NOMO-1 treated with dmso at 0.1 percent for 144 hours (cell line): ENCODE results near the gene EI24.
A peak's percentile ranks its signal among the peaks of the same experiment; 100 is the strongest.

Experiments used
- DNase-seq: peaks from one replicate; lab custom pipeline; 2025; ENCODE audit not compliant: unreplicated experiment; lab: John Stamatoyannopoulos, UW

EI24 gene

DNA sequence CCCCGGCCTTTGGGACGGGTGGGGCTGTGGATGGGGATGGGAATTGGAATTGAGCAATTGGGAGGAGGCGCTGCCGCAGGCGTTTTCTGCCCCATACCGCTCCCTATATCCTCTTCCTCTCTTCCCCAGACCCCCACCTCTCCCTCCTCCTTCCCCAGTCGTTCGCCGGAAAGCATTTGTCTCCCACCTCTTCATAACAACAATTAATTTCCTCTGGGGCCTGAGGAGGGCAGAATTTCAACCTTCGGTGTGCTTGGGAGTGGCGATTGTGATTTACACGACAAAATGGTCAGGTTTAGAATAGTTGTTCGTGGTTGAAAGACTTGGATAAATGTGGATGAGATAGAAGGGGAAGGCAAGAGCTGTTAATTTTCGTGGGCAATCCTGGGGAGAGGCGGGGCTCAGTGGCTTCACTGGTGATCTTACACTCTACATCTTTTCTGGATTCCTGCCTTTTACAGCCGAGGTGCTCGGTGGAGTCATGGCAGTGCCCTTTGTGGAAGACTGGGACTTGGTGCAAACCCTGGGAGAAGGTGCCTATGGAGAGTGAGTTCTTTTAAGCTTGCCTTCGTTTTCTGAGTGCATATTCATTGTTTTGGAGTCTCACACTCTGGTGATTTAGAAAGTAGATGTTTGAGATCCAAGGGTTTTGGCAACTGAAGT is 57.1 kb downstream of the EI24 start:
- DNase-seq, result peak; percentile 62

DNA sequence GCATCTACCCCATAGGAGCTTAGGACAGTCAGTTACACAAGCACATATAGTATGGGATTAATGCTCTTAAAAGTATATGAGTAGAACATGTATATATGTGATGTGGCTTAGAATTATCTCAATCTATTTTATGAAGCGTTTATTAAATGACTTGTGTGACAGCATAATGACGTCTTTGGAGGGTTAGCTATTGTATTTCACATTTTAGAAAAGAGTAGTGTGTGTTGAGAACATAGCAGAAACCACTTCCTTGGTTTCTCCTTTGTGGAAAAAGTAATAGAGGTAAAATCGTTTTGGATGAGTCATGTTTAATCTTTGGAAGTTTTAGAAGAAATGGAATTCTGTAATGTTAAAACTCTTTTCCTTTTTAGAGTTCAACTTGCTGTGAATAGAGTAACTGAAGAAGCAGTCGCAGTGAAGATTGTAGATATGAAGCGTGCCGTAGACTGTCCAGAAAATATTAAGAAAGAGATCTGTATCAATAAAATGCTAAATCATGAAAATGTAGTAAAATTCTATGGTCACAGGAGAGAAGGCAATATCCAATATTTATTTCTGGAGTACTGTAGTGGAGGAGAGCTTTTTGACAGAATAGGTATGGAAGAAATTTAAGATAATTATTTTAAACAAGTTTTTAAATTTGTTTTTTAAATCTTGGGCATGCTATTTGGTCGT is 58.1 kb downstream of the EI24 start:
- no peak for DNase-seq
